WERI-Rb-1 (cell line): ENCODE data around the gene COG3.

Source experiments
- DNase-seq: peaks from one replicate; pipeline ENCODE4 v3.0.0-alpha.2; 2020
- H3K27ac ChIP-seq: fragments of 250-450 bp; sonication (Bioruptor Pico); 2 replicates; pipeline ENCODE4 v1.5.1; 2020; ENCODE audit warnings: mild to moderate bottlenecking, moderate library complexity
- H3K27me3 ChIP-seq: fragments of 250-450 bp; sonication (Bioruptor Pico); 2 replicates; pipeline ENCODE4 v1.5.1; 2021; ENCODE audit warnings: mild to moderate bottlenecking, low read depth, moderate library complexity; ENCODE audit not compliant: insufficient read depth, severe bottlenecking
- H3K36me3 ChIP-seq: fragments of 250-450 bp; sonication (Bioruptor Pico); 2 replicates; pipeline ENCODE4 v1.5.1; 2020; ENCODE audit warnings: mild to moderate bottlenecking, moderate library complexity
- H3K4me3 ChIP-seq: 2 replicates; pipeline ENCODE4 v1.5.1; 2011; ENCODE audit warnings: low read depth, mild to moderate bottlenecking, control low read depth, low read length
- H3K9me3 ChIP-seq: fragments of 250-450 bp; sonication (Bioruptor Pico); 2 replicates; pipeline ENCODE4 v1.5.1; 2021; ENCODE audit warnings: mild to moderate bottlenecking, moderate library complexity; ENCODE audit not compliant: severe bottlenecking
- CTCF ChIP-seq: IDR thresholded peaks from 2 replicates; pipeline ENCODE4 v1.5.1; 2011; ENCODE audit warnings: low read depth, mild to moderate bottlenecking, control low read depth, inconsistent platforms, low read length

The COG3 gene

GRCh38 chr13:45487604-45488003, 22.9 kb downstream of the COG3 start:
- Histone ChIP-seq H3K27ac (no peak overlapping the region), H3K36me3 (peaks cover 35% of the 10 kb centered on the region), H3K27me3 (no peaks in the 10 kb centered on the region), H3K4me3 (no peak overlapping the region), H3K9me3 (no peaks in the 10 kb centered on the region)
- no peak for TF ChIP-seq CTCF
- DNase-seq = no peak

GRCh38 chr13:45490068-45490467, 25.3 kb downstream of the COG3 start:
- DNase-seq = no peak
- Histone ChIP-seq H3K9me3 (no peaks in the 10 kb centered on the region), H3K27me3 (no peaks in the 10 kb centered on the region), H3K4me3 (no peak overlapping the region), H3K36me3 (peaks cover 29% of the 10 kb centered on the region), H3K27ac (no peak overlapping the region)
- TF ChIP-seq CTCF = peak; percentile 30; the same call in 1 of the 2 replicates

- H3K36me3 ChIP-seq = peaks cover 28% of the 10 kb centered on the region
- no peak overlapping the region for H3K27ac ChIP-seq
- no peak for TF ChIP-seq CTCF
- DNase-seq = no peak
- H3K9me3 ChIP-seq = no peaks in the 10 kb centered on the region
- H3K27me3 ChIP-seq = no peaks in the 10 kb centered on the region
- H3K4me3 ChIP-seq = no peak overlapping the region
These were observed 27.8 kb downstream of the COG3 start for GRCh38 chr13:45492538-45492937.

GRCh38 chr13:45496942-45497341, 32.2 kb downstream of the COG3 start:
- H3K27ac ChIP-seq = no peak overlapping the region
- TF ChIP-seq CTCF = no peak
- DNase-seq = no peak
- H3K9me3 ChIP-seq = no peaks in the 10 kb centered on the region
- H3K4me3 ChIP-seq = no peak overlapping the region
- H3K36me3 ChIP-seq = peaks cover 30% of the 10 kb centered on the region
- H3K27me3 ChIP-seq = no peaks in the 10 kb centered on the region

GRCh38 chr13:45500492-45501174, 35.9 kb downstream of the COG3 start:
- DNase-seq = no peak
- TF ChIP-seq CTCF = no peak
- Histone ChIP-seq H3K4me3 (no peak overlapping the region), H3K9me3 (no peaks in the 10 kb centered on the region), H3K27me3 (no peaks in the 10 kb centered on the region), H3K27ac (no peak overlapping the region), H3K36me3 (peaks cover 44% of the 10 kb centered on the region)

GRCh38 chr13:45501175-45501526, 36.4 kb downstream of the COG3 start:
- Histone ChIP-seq H3K27ac (no peak overlapping the region), H3K9me3 (no peaks in the 10 kb centered on the region), H3K36me3 (peaks cover 43% of the 10 kb centered on the region), H3K27me3 (no peaks in the 10 kb centered on the region), H3K4me3 (no peak overlapping the region)
- TF ChIP-seq CTCF = no peak
- no peak for DNase-seq
